ENCODE measurements around the gene FOXO6.

The FOXO6 gene

GRCh38 chr1:41410462-41410861 lies 49.2 kb downstream of the FOXO6 start:
- Histone ChIP-seq H4K20me1 (ENCODE audit: insufficient read depth, low read length) (no peaks in the 10 kb centered on the region), H3K27me3 (ENCODE audit: low read depth, low read length) (peaks cover 12% of the 10 kb centered on the region; the same call in 1 of the 2 replicates), H3K9ac (ENCODE audit: low read length) (no peak overlapping the region), H3K9me3 (ENCODE audit: insufficient read depth, low read length) (no peaks in the 10 kb centered on the region), H3K79me2 (ENCODE audit: low read length) (no peaks in the 10 kb centered on the region), H3K4me2 (ENCODE audit: low read length) (no peak overlapping the region), H3K4me1 (ENCODE audit: low read length) (no peaks in the 10 kb centered on the region), H3K4me3 (ENCODE audit: low read length) (no peak overlapping the region), H3K27ac (ENCODE audit: low read length) (no peak overlapping the region), H3K36me3 (replicated peaks; ENCODE audit: low read depth, low read length) (no peaks in the 10 kb centered on the region), H2AFZ (ENCODE audit: low read depth, low read length) (no peak overlapping the region)
- TF ChIP-seq EZH2phosphoT487 (IDR thresholded peaks at IDR 0.05; ENCODE audit: low read depth) (no peak), CTCF (IDR thresholded peaks at IDR 0.05; ENCODE audit: low read depth, low read length) (no peak)

- Histone ChIP-seq H3K4me3 (ENCODE audit: low read length) (no peak overlapping the region), H3K27ac (ENCODE audit: low read length) (no peak overlapping the region), H4K20me1 (ENCODE audit: insufficient read depth, low read length) (no peaks in the 10 kb centered on the region), H3K36me3 (replicated peaks; ENCODE audit: low read depth, low read length) (no peaks in the 10 kb centered on the region), H3K9me3 (ENCODE audit: insufficient read depth, low read length) (no peaks in the 10 kb centered on the region), H3K79me2 (ENCODE audit: low read length) (no peaks in the 10 kb centered on the region), H3K4me1 (ENCODE audit: low read length) (no peaks in the 10 kb centered on the region), H3K4me2 (ENCODE audit: low read length) (no peak overlapping the region), H3K27me3 (ENCODE audit: low read depth, low read length) (peaks cover 12% of the 10 kb centered on the region; the same call in 1 of the 2 replicates), H2AFZ (ENCODE audit: low read depth, low read length) (no peak overlapping the region), H3K9ac (ENCODE audit: low read length) (no peak overlapping the region)
- TF ChIP-seq EZH2phosphoT487 (IDR thresholded peaks at IDR 0.05; ENCODE audit: low read depth) (no peak), CTCF (IDR thresholded peaks at IDR 0.05; ENCODE audit: low read depth, low read length) (no peak)
Observed at GRCh38 chr1:41411229-41411628, 50.0 kb downstream of the FOXO6 start.

- Histone ChIP-seq H3K4me3 (ENCODE audit: low read length) (no peak overlapping the region), H3K79me2 (ENCODE audit: low read length) (no peaks in the 10 kb centered on the region), H3K9me3 (ENCODE audit: insufficient read depth, low read length) (no peaks in the 10 kb centered on the region), H3K4me1 (ENCODE audit: low read length) (no peaks in the 10 kb centered on the region), H3K27ac (ENCODE audit: low read length) (no peak overlapping the region), H3K4me2 (ENCODE audit: low read length) (no peak overlapping the region), H2AFZ (ENCODE audit: low read depth, low read length) (no peak overlapping the region), H3K27me3 (ENCODE audit: low read depth, low read length) (peaks cover 12% of the 10 kb centered on the region; the same call in 1 of the 2 replicates), H4K20me1 (ENCODE audit: insufficient read depth, low read length) (no peaks in the 10 kb centered on the region), H3K9ac (ENCODE audit: low read length) (no peak overlapping the region), H3K36me3 (replicated peaks; ENCODE audit: low read depth, low read length) (no peaks in the 10 kb centered on the region)
- TF ChIP-seq CTCF (IDR thresholded peaks at IDR 0.05; ENCODE audit: low read depth, low read length) (no peak), EZH2phosphoT487 (IDR thresholded peaks at IDR 0.05; ENCODE audit: low read depth) (no peak)
Observed at GRCh38 chr1:41412748-41413147, 51.5 kb downstream of the FOXO6 start.

GRCh38 chr1:41413748-41414281 lies 52.6 kb downstream of the FOXO6 start:
- Histone ChIP-seq H2AFZ (ENCODE audit: low read depth, low read length) (no peak overlapping the region), H3K27ac (ENCODE audit: low read length) (no peak overlapping the region), H3K36me3 (replicated peaks; ENCODE audit: low read depth, low read length) (no peaks in the 10 kb centered on the region), H3K27me3 (ENCODE audit: low read depth, low read length) (peaks cover 8% of the 10 kb centered on the region; the same call in 1 of the 2 replicates), H3K9me3 (ENCODE audit: insufficient read depth, low read length) (no peaks in the 10 kb centered on the region), H3K4me2 (ENCODE audit: low read length) (no peak overlapping the region), H3K4me3 (ENCODE audit: low read length) (no peak overlapping the region), H3K4me1 (ENCODE audit: low read length) (no peaks in the 10 kb centered on the region), H4K20me1 (ENCODE audit: insufficient read depth, low read length) (no peaks in the 10 kb centered on the region), H3K79me2 (ENCODE audit: low read length) (no peaks in the 10 kb centered on the region), H3K9ac (ENCODE audit: low read length) (no peak overlapping the region)
- TF ChIP-seq EZH2phosphoT487 (IDR thresholded peaks at IDR 0.05; ENCODE audit: low read depth) (no peak), CTCF (IDR thresholded peaks at IDR 0.05; ENCODE audit: low read depth, low read length) (no peak)
